Neural cell (in vitro differentiated cells): ENCODE measurements around the gene CHL1. TPM values are rescaled to one million over a fixed set of nuclear protein-coding genes. Genes with fewer than 3 reads are reported as not detected.

ENCODE experiments used
- H2AFZ ChIP-seq: fragments of 200-600, 300-800 bp; sonication (generic), shearing (Covaris generic); 2 replicates; pipeline ENCODE4 v1.6.0; 2014; ENCODE audit warnings: low read depth, mild to moderate bottlenecking, antibody characterized with exemption, low read length, moderate library complexity
- H3F3A ChIP-seq: fragments of 200-600 bp; shearing (Covaris generic); 2 replicates; pipeline ENCODE4 v1.6.1; 2016; ENCODE audit warnings: mild to moderate bottlenecking, moderate library complexity, mixed read lengths, antibody characterized with exemption, low read length; ENCODE audit not compliant: insufficient read depth, poor library complexity, severe bottlenecking
- H3K27ac ChIP-seq: fragments of 200-600, 300-800 bp; sonication (generic), shearing (Covaris generic); 2 replicates; pipeline ENCODE4 v1.5.1; 2014; ENCODE audit warnings: mild to moderate bottlenecking, low read length, moderate library complexity
- H3K27me3 ChIP-seq: fragments of 300-800, 200-600 bp; sonication (generic), shearing (Covaris generic); 2 replicates; pipeline ENCODE4 v1.6.0; 2014; ENCODE audit warnings: mild to moderate bottlenecking, low read depth, low read length, moderate library complexity; ENCODE audit not compliant: insufficient read depth
- H3K36me3 ChIP-seq: fragments of 300-800, 200-600 bp; sonication (generic), shearing (Covaris generic); 2 replicates; pipeline ENCODE4 v1.5.1; 2014; ENCODE audit warnings: mild to moderate bottlenecking, antibody characterized with exemption, low read length, moderate library complexity; ENCODE audit not compliant: insufficient read depth
- H3K4me2 ChIP-seq: fragments of 300-800, 200-600 bp; sonication (generic), shearing (Covaris generic); 2 replicates; pipeline ENCODE4 v1.6.0; 2014; ENCODE audit warnings: mild to moderate bottlenecking, low read length
- H3K4me3 ChIP-seq: fragments of 300-800, 200-600 bp; sonication (generic), shearing (Covaris generic); 2 replicates; pipeline ENCODE4 v1.5.1; 2014; ENCODE audit warnings: mild to moderate bottlenecking, low read length, moderate library complexity
- H3K79me2 ChIP-seq: fragments of 200-600 bp; shearing (Covaris generic); replicated peaks from 2 replicates; pipeline ENCODE4 v1.6.0; 2014; ENCODE audit warnings: mild to moderate bottlenecking, low read length, moderate library complexity; ENCODE audit not compliant: insufficient read depth
- H3K9ac ChIP-seq: fragments of 300-800, 200-600 bp; sonication (generic), shearing (Covaris generic); 2 replicates; pipeline ENCODE4 v1.6.1; 2016; ENCODE audit warnings: mild to moderate bottlenecking, low read length, mixed read lengths
- H3K9me2 ChIP-seq: fragments of 200-600 bp; shearing (Covaris generic); 2 replicates; pipeline ENCODE4 v1.6.1; 2016; ENCODE audit warnings: mild to moderate bottlenecking, low read length, mixed read lengths; ENCODE audit not compliant: insufficient read depth
- H3K9me3 ChIP-seq: fragments of 200-600, 300-800 bp; sonication (generic), shearing (Covaris generic); 2 replicates; pipeline ENCODE4 v1.6.1; 2016; ENCODE audit warnings: mild to moderate bottlenecking, mixed run types, low read length, moderate library complexity, mixed read lengths
- H4K20me1 ChIP-seq: fragments of 200-600 bp; shearing (Covaris generic); 2 replicates; pipeline ENCODE4 v1.6.1; 2016; ENCODE audit warnings: mild to moderate bottlenecking, mixed run types; ENCODE audit not compliant: insufficient read depth
- EP300 ChIP-seq: fragments of 450-650 bp; conservative IDR thresholded peaks from 2 replicates; pipeline ENCODE4 v1.6.1; 2014; ENCODE audit warnings: antibody characterized with exemption, mild to moderate bottlenecking, moderate library complexity; ENCODE audit not compliant: poor library complexity, severe bottlenecking
- EZH2 ChIP-seq: fragments of 200-600, 300-800 bp; shearing (Covaris generic), sonication (generic); IDR thresholded peaks from 2 replicates; pipeline ENCODE4 v1.6.1; 2014; ENCODE audit warnings: antibody characterized with exemption, low read length, borderline replicate concordance, mild to moderate bottlenecking; ENCODE audit not compliant: insufficient read depth, poor library complexity, severe bottlenecking
- MXI1 ChIP-seq: fragments of 450-650 bp; conservative IDR thresholded peaks from 2 replicates; pipeline ENCODE4 v1.6.1; 2014; ENCODE audit warnings: antibody characterized with exemption, mild to moderate bottlenecking; ENCODE audit not compliant: poor library complexity, severe bottlenecking
- POLR2AphosphoS5 ChIP-seq: IDR thresholded peaks from 2 replicates; pipeline ENCODE4 v1.6.1; 2012
- RAD21 ChIP-seq: fragments of 450-650 bp; conservative IDR thresholded peaks from 2 replicates; pipeline ENCODE4 v1.6.1; 2014; ENCODE audit warnings: antibody characterized with exemption, mild to moderate bottlenecking, moderate library complexity
- REST ChIP-seq: IDR thresholded peaks from 2 replicates; pipeline ENCODE4 v1.6.1; 2012; ENCODE audit warnings: borderline replicate concordance
- SMC3 ChIP-seq: fragments of 450-650 bp; conservative IDR thresholded peaks from 2 replicates; pipeline ENCODE4 v1.6.1; 2014; ENCODE audit warnings: antibody characterized with exemption, mild to moderate bottlenecking, moderate library complexity; ENCODE audit not compliant: poor library complexity
- TAF1 ChIP-seq: IDR thresholded peaks from 2 replicates; pipeline ENCODE4 v1.6.1; 2012; ENCODE audit warnings: low read depth
- polyA plus RNA-seq: library from polyadenylated mRNA; depleted of rRNA; stranded (reverse); fragments of >200 nt; gene quantifications from 2 replicates; pipeline ENCODE4 v1.2.3, GENCODE V29; 2014
- TF ChIP-seq, protein P1 (sequence below): fragments of 450-650 bp; IDR thresholded peaks from 2 replicates; pipeline ENCODE4 v1.5.1; 2014; ENCODE audit warnings: antibody characterized with exemption, mild to moderate bottlenecking, moderate library complexity; ENCODE audit not compliant: poor library complexity, severe bottlenecking

CHL1 gene
- polyA plus RNA-seq, 1 donor from 2014 or later: 199 TPM

DNA sequence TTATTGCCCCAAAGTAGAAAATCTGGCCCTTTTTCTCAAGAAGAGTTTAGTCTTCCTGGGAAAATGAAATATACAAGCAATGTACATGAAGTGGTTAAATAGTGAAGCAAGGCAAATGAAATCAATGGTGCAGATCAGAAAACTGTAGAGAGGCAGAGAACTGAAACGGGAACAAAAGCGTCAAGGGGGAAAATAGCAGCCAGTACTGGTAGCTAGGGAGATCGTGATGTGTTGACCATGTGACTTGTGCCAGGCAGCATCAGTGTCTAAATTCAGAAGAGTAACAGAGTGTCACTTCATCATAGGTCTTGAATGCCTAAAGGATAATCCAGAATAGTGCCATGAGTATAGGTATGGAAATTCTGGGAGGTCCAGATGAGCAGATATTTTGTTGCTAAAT, 163.1 kb downstream of the CHL1 start:
- Histone ChIP-seq H4K20me1 (no peaks in the 10 kb centered on the region), H3K36me3 (peaks cover 3% of the 10 kb centered on the region), H3K79me2 (no peaks in the 10 kb centered on the region), H3K9me3 (no peaks in the 10 kb centered on the region), H2AFZ (no peak overlapping the region), H3K4me2 (no peak overlapping the region), H3K9ac (no peak overlapping the region), H3K27me3 (no peaks in the 10 kb centered on the region), H3K9me2 (no peaks in the 10 kb centered on the region), H3K4me3 (no peak overlapping the region), H3K27ac (no peak overlapping the region), H3F3A (no peaks in the 10 kb centered on the region)
- TF ChIP-seq MXI1 (no peak), POLR2AphosphoS5 (no peak), TAF1 (no peak), REST (no peak), SMC3 (no peak), EP300 (no peak), RAD21 (no peak), EZH2 (no peak)
- TF ChIP-seq, protein P1, sequence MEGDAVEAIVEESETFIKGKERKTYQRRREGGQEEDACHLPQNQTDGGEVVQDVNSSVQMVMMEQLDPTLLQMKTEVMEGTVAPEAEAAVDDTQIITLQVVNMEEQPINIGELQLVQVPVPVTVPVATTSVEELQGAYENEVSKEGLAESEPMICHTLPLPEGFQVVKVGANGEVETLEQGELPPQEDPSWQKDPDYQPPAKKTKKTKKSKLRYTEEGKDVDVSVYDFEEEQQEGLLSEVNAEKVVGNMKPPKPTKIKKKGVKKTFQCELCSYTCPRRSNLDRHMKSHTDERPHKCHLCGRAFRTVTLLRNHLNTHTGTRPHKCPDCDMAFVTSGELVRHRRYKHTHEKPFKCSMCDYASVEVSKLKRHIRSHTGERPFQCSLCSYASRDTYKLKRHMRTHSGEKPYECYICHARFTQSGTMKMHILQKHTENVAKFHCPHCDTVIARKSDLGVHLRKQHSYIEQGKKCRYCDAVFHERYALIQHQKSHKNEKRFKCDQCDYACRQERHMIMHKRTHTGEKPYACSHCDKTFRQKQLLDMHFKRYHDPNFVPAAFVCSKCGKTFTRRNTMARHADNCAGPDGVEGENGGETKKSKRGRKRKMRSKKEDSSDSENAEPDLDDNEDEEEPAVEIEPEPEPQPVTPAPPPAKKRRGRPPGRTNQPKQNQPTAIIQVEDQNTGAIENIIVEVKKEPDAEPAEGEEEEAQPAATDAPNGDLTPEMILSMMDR: no peak

DNA sequence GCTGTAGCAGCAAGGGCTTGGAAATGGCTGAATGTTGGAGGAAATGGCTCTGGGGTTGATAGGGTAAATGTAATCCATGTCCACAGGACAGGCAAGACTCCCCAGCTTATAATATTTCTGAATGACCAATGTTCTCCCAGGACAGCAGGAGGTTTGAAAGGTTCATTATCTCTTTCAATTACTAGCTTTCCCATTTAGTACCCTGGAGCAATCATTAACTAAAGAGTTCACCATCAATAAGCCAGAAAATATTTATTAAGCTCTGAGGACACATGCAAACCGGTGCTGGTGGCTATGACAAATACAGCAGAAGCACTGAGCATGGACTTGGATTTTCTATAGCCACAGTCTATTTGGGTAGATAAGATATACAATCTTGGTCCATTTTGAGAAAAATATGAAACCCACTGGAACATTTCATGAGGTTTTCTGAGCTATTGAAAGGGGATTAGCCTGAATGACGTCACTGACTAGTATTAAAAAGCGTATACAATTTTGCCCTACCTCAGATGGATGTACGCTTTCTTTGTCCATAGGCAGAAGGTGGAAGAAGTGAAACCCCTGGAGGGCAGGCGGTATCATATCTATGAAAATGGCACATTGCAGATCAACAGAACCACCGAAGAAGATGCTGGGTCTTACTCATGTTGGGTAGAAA, 166.2 kb downstream of the CHL1 start:
- Histone ChIP-seq H3K4me3 (no peak overlapping the region), H2AFZ (no peak overlapping the region), H3F3A (no peaks in the 10 kb centered on the region), H3K27me3 (no peaks in the 10 kb centered on the region), H3K27ac (no peak overlapping the region), H4K20me1 (no peaks in the 10 kb centered on the region), H3K9me3 (no peaks in the 10 kb centered on the region), H3K4me2 (no peak overlapping the region), H3K9me2 (no peaks in the 10 kb centered on the region), H3K79me2 (no peaks in the 10 kb centered on the region), H3K9ac (no peak overlapping the region), H3K36me3 (peaks cover 9% of the 10 kb centered on the region)
- TF ChIP-seq EP300 (no peak), EZH2 (no peak), SMC3 (no peak), REST (no peak), POLR2AphosphoS5 (no peak), MXI1 (no peak), TAF1 (no peak), RAD21 (no peak)
- TF ChIP-seq, protein P1: no peak
